ENCODE data around the gene IL25.
"Not testable (repeated sequence)": the region's sequence is repeated elsewhere in the genome, so short reads cannot be mapped to it uniquely, and the experiment has no call there.

IL25 gene

GRCh38 chr14:23388996-23389395 lies 16.4 kb downstream of the IL25 start:
- Histone ChIP-seq H3K27me3 (0 out of 22 replicates have a peak, but pooled peaks cover 0 to 4% (median 0%) of the 10 kb centered on the region in 11 experiments), H3K36me3 (no peaks in the 10 kb centered on the region), H3K4me3 (no peak overlapping the region), H3K27ac (no peak overlapping the region), H3K9me3 (replicated peaks in 1 of 11) (no peaks in the 10 kb centered on the region), H4K20me1 (no peaks in the 10 kb centered on the region), H3K4me1 (no peaks in the 10 kb centered on the region), H3K4me2 (no peak overlapping the region), H3K9ac (no peak overlapping the region)
- TF ChIP-seq Cebpa-rat (IDR thresholded peaks at IDR 0.05): no peak

- Histone ChIP-seq H3K27me3 (no peaks in the 10 kb centered on the region), H3K9me3 (replicated peaks in 1 of 11) (no peaks in the 10 kb centered on the region), H3K27ac (no peak overlapping the region), H3K36me3 (no peaks in the 10 kb centered on the region), H3K9ac (no peak overlapping the region), H3K4me1 (no peaks in the 10 kb centered on the region), H3K4me2 (no peak overlapping the region), H4K20me1 (no peaks in the 10 kb centered on the region), H3K4me3 (no peak overlapping the region)
- TF ChIP-seq Cebpa-rat (IDR thresholded peaks at IDR 0.05): no peak
These were observed 16.8 kb downstream of the IL25 start for GRCh38 chr14:23389396-23389795.

- not testable (repeated sequence) for H3K9me3 ChIP-seq (replicated peaks in 1 of 11); H3K36me3 ChIP-seq; H3K9ac ChIP-seq; H3K27ac ChIP-seq; H4K20me1 ChIP-seq; H3K27me3 ChIP-seq; H3K4me3 ChIP-seq; H3K4me1 ChIP-seq; H3K4me2 ChIP-seq
These were observed 17.3 kb downstream of the IL25 start for GRCh38 chr14:23389871-23390270.

- H3K4me1 ChIP-seq: peaks cover 0 to 16% (median 12%) of the 10 kb centered on the region in 10 experiments; a peak in 16 of 20 replicates
- no peaks in the 10 kb centered on the region for H3K9me3 ChIP-seq (replicated peaks in 1 of 11)
- H3K36me3 ChIP-seq: no peaks in the 10 kb centered on the region
- H4K20me1 ChIP-seq: no peaks in the 10 kb centered on the region; a peak in 1 of 22 replicates
- no peak overlapping the region for H3K27ac ChIP-seq
- no peak for TF ChIP-seq Cebpa-rat (IDR thresholded peaks at IDR 0.05)
- no peak overlapping the region for H3K4me2 ChIP-seq
- H3K9ac ChIP-seq: no peak overlapping the region
- H3K4me3 ChIP-seq: no peak overlapping the region
- H3K27me3 ChIP-seq: no peaks in the 10 kb centered on the region
These were observed 20.0 kb downstream of the IL25 start for GRCh38 chr14:23392613-23393012.

- Histone ChIP-seq H3K4me3 (no peak overlapping the region), H3K27me3 (no peaks in the 10 kb centered on the region), H3K36me3 (no peaks in the 10 kb centered on the region), H3K9ac (no peak overlapping the region), H3K27ac (no peak overlapping the region), H3K4me1 (peaks cover 0 to 19% (median 12%) of the 10 kb centered on the region in 10 experiments; a peak in 16 of 20 replicates), H3K4me2 (peak overlapping the region in 7 of 11 experiments; percentile 50 to 79 (median 62); a peak in 8 of 22 replicates), H4K20me1 (no peaks in the 10 kb centered on the region; a peak in 1 of 22 replicates), H3K9me3 (replicated peaks in 1 of 11) (no peaks in the 10 kb centered on the region)
- no peak for TF ChIP-seq Cebpa-rat (IDR thresholded peaks at IDR 0.05)
These were observed 23.5 kb downstream of the IL25 start for GRCh38 chr14:23396126-23396525.

- no peak overlapping the region for H3K27ac ChIP-seq
- H3K27me3 ChIP-seq: peaks cover 0 to 6% (median 0%) of the 10 kb centered on the region in 11 experiments; a peak in 4 of 22 replicates
- H3K4me1 ChIP-seq: peaks cover 0 to 21% (median 12%) of the 10 kb centered on the region in 10 experiments; a peak in 16 of 20 replicates
- H3K9ac ChIP-seq: no peak overlapping the region
- H3K4me3 ChIP-seq: no peak overlapping the region
- no peak for TF ChIP-seq Cebpa-rat (IDR thresholded peaks at IDR 0.05)
- H3K36me3 ChIP-seq: no peaks in the 10 kb centered on the region
- H4K20me1 ChIP-seq: no peaks in the 10 kb centered on the region; a peak in 1 of 22 replicates
- peak overlapping the region in 10 of 11 experiments; percentile 27 to 79 (median 62); a peak in 19 of 22 replicates for H3K4me2 ChIP-seq
- H3K9me3 ChIP-seq (replicated peaks in 1 of 11): no peaks in the 10 kb centered on the region
These were observed 24.3 kb downstream of the IL25 start for GRCh38 chr14:23396781-23397407.

- Histone ChIP-seq H3K36me3 (no peaks in the 10 kb centered on the region), H3K4me3 (no peak overlapping the region), H3K4me2 (no peak overlapping the region), H4K20me1 (peaks cover 0 to 5% (median 0%) of the 10 kb centered on the region in 11 experiments; a peak in 7 of 22 replicates), H3K27me3 (peaks cover 5 to 20% (median 14%) of the 10 kb centered on the region in 11 experiments; a peak in 20 of 22 replicates), H3K27ac (no peak overlapping the region), H3K4me1 (peaks cover 0 to 21% (median 14%) of the 10 kb centered on the region in 10 experiments; a peak in 16 of 20 replicates), H3K9ac (no peak overlapping the region), H3K9me3 (replicated peaks in 1 of 11) (no peaks in the 10 kb centered on the region)
- no peak for TF ChIP-seq Cebpa-rat (IDR thresholded peaks at IDR 0.05)
These were observed 25.7 kb downstream of the IL25 start for GRCh38 chr14:23398348-23398747.

- peaks cover 12 to 28% (median 22%) of the 10 kb centered on the region in 11 experiments for H3K27me3 ChIP-seq
- H3K4me1 ChIP-seq: peaks cover 0 to 21% (median 14%) of the 10 kb centered on the region in 10 experiments; a peak in 16 of 20 replicates
- peaks cover 0 to 13% (median 7%) of the 10 kb centered on the region in 11 experiments; a peak in 12 of 22 replicates for H4K20me1 ChIP-seq
- H3K9ac ChIP-seq: no peak overlapping the region
- no peak overlapping the region for H3K4me2 ChIP-seq
- no peaks in the 10 kb centered on the region for H3K36me3 ChIP-seq
- H3K4me3 ChIP-seq: no peak overlapping the region
- H3K27ac ChIP-seq: no peak overlapping the region
- no peak for TF ChIP-seq Cebpa-rat (IDR thresholded peaks at IDR 0.05)
- no peaks in the 10 kb centered on the region for H3K9me3 ChIP-seq (replicated peaks in 1 of 11)
These were observed 26.5 kb downstream of the IL25 start for GRCh38 chr14:23399136-23399535.

- H3K4me2 ChIP-seq: no peak overlapping the region
- H3K9ac ChIP-seq: no peak overlapping the region
- peaks cover 0 to 24% (median 16%) of the 10 kb centered on the region in 10 experiments; a peak in 16 of 20 replicates for H3K4me1 ChIP-seq
- H3K27me3 ChIP-seq: peaks cover 17 to 33% (median 27%) of the 10 kb centered on the region in 11 experiments
- no peak for TF ChIP-seq Cebpa-rat (IDR thresholded peaks at IDR 0.05)
- no peak overlapping the region for H3K27ac ChIP-seq
- H3K9me3 ChIP-seq (replicated peaks in 1 of 11): no peaks in the 10 kb centered on the region
- peaks cover 0 to 17% (median 10%) of the 10 kb centered on the region in 11 experiments; a peak in 14 of 22 replicates for H4K20me1 ChIP-seq
- H3K36me3 ChIP-seq: no peaks in the 10 kb centered on the region
- no peak overlapping the region for H3K4me3 ChIP-seq
These were observed 27.0 kb downstream of the IL25 start for GRCh38 chr14:23399591-23399990.

GRCh38 chr14:23400496-23401149 lies 28.0 kb downstream of the IL25 start:
- H3K4me3 ChIP-seq; H3K36me3 ChIP-seq; H3K27ac ChIP-seq; H3K9me3 ChIP-seq (replicated peaks in 1 of 11); H3K9ac ChIP-seq: not testable (repeated sequence)
- Histone ChIP-seq H3K27me3 (peaks cover 23 to 42% (median 34%) of the 10 kb centered on the region in 11 experiments), H4K20me1 (peaks cover 0 to 27% (median 20%) of the 10 kb centered on the region in 11 experiments; a peak in 16 of 22 replicates), H3K4me1 (peaks cover 3 to 34% (median 25%) of the 10 kb centered on the region in 10 experiments; a peak in 17 of 20 replicates), H3K4me2 (peak overlapping the region in 1 of 11 experiments; percentile 19; a peak in 2 of 22 replicates)
